ENCODE measurements around the gene LTB4R2.
A peak's percentile ranks its signal among the peaks of the same experiment; 100 is the strongest.

The LTB4R2 gene

DNA sequence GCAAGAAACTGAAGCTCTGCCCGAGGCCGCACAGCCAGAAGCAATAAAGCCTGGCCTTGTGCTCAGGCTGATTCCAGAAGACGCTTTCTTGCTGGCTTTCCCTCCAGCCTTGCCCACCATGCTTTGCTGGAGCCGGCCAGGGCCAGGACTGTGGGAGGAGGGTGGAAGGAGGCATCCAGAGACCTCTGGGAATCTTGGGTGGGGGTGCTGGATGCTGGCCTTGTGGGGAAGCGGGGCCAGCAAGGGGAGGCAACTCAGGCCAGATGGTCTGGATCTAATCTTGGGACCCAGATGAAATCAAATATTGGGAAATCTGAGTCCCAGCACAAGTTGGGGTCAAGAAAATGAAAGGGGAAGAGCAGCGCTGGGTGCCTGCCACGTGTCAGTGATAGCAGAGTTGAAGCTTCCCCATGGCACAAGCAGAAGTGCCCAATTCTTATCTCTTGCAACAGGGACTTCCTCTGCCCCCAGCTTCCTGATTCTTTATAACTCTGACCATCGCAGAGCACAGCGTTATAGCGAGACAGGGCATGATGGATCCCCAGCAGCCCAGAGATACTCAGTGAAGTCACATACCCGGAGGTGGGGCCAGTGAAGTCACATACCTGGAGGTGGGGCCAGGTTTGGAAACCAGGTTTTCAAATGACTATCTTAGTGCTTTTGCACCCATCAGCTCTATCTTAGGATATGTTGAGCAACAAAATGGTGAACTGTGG, 32.2 kb upstream of the LTB4R2 start:
- peak; percentile 91 to 95 for DNase-seq

- DNase-seq: no peak
These were observed 31.5 kb upstream of the LTB4R2 start for GRCh38 chr14:24278424-24278823.

DNA sequence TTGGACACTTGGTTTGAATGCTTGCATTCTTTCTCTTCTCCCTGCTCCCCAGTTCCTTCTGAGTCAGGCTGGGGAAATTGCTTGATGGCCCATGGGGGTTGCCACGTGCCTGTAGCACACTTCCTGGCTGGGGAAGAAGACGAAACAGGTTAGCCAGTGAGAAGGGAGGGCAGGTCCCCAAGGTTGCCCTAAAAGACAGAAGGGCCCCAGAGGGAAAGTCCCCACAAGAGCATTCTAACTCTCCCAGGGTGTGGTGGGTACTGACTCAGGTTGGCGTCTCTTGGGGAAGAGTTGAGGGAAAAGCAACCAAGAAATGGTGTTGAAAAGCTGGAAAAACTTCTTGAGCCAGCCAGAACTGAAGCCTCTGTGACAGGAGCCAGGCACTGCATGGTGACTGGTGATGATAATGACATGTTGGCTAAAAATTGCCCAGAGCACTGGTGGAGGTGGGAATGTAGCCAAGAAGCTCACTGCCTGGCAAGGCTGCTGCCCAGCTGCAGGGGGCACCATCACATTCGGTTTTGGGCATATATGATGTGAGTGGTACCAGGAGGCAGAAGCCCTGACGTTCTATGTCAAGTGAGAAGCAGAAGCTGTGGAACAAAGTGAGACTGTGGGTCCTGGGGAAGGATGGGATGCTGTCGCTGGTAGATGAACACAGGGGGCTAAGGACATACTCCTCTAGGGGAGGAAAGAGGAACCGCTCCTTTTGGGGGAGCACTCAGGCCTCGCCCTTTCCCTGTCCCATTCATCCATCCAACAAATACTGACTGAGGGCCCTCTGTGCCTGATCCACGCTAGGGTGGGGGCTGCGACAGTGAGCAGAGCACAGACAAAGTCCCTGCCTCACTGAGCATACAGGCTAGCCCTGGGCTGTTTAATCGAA, 30.4 kb upstream of the LTB4R2 start:
- peak; percentile 51 to 62 for DNase-seq

- no peak for DNase-seq
These were observed 29.0 kb upstream of the LTB4R2 start for GRCh38 chr14:24280797-24281460.

DNA sequence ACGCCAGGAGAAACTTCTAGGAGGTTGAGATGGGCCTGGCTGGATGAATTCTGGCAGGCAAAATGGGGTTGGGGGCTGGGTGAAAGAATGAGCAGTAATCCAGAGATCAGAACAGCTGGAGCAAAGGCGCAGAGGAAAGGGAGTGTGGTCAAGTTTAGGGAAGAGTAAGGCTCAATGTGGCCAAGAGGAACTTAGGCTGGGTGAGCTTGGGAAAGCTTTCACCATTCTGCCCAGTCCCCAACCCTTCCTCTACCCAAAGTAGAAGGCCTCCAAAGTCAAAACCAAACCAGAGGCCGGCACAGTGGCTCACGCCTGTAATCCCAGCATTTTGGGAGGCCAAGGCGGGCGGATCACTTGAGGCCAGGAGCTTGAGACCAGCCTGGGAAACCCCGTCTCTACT, 28.3 kb upstream of the LTB4R2 start:
- DNase-seq: peak; percentile 52 to 64

DNA sequence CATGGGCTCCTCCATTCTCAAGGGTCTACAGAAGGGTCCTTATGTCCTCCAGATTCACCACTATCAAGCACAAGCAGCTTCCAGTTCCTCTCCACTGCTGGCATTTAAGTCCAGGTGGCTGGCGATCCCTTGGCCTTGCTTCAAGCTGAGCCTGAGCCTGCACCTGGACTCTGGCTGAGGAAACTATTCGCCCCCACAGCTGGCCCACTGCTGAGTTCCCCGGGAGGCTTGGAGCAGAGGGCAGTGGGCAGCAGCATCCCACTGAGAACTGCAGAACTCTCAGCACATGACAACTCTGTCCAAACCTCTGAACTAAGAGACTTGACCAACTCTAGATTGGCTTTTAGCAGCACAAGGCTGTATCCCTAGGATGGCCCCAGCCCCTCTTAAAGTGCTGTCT, 27.2 kb upstream of the LTB4R2 start:
- DNase-seq: peak; percentile 9 to 61

DNA sequence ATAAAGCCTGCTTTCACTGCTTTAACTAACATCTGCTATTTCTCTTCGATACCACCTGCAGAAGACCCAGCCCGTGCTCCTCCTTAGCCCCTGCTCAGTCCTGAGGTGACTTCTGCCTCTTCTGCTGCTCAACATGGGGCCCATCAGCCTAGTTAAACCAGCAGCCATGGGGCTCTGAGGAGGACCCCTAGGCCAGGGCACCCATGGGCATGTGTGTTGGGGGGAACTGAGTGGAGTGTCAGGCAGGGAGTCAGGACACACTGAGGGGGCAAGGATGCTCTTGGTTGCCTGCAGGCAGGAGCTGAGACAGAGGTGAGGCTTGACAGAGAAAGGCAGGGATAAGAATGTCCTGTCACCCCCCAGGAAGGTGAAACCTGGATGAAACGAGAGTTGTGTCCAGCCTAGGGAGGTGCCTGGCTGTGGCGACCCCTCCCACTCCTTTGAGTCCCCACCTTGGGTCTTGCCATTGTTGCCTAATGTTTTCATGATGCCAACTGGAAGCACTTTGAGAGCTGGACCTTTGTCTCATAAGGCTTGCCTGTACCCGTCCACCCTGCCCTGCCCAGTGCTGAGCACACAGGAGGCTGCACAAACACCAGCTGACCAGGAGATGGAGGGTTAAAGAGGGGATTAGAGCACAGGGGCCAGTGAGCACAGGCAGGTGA, 26.0 kb upstream of the LTB4R2 start:
- no peak for DNase-seq

DNA sequence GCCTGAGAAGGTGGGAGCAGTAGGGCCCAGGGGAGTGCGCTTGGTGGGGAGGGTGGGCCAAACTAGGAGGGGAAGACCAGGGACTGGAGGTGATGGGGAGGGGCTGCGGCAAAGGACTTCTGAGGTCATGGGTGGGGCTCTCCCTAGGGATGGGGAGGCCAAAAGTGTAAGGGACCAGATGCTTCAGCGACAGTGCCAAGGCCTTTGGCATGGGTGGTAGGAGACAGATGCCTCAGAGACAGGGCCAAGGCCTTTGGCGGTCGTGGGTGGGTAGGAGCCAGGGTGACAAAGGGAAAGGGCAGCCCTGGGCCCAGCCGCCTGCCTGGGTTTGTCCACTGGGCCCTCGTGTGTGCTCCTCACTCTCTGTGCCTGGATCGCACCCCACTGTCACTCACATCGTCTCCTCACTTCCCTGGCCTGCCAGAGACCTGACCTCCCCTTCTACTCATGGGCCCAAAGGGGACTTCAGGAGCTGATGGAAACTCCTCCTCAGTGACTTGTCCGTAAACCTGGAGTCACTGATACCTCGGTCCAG, 25.4 kb upstream of the LTB4R2 start:
- DNase-seq: no peak

DNA sequence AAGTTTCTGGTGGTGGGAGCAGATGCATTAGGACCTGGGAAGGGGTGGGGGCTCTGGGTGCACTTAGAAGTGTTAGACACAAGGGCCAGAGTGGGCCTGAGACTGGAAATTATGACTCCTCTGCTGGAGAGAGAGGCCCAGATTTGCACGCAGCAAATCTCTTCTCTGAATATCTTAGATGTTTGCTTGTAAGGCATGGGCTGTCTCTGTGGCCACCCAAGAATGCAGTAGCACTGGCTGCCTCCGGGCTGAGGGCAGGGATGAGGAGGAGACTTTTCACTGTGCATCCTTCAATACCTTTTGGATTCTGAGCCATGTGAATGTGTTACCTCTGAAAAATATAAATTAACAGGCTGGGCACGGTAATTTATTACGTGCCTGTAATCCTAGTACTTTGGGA, 24.6 kb upstream of the LTB4R2 start:
- no peak for DNase-seq

DNA sequence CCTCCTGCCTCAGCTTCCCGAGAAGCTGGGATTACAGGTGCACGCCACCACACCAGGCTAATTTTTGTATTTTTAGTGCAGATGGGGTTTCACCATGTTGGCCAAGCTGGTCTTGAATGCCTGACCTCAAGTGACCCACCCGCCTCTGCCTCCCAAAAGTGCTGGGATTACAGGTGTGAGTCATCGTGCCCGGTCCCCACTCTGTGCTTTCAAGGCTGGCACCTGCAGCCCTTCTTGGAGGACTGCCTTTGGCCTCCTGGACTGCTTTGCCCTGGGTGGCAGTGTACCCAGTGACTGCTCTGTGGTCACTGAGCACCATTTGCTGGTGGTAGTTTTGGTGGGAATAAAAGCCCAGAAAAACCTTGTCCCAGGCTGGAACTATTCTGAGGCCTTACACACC, 22.9 kb upstream of the LTB4R2 start:
- DNase-seq: no peak

DNA sequence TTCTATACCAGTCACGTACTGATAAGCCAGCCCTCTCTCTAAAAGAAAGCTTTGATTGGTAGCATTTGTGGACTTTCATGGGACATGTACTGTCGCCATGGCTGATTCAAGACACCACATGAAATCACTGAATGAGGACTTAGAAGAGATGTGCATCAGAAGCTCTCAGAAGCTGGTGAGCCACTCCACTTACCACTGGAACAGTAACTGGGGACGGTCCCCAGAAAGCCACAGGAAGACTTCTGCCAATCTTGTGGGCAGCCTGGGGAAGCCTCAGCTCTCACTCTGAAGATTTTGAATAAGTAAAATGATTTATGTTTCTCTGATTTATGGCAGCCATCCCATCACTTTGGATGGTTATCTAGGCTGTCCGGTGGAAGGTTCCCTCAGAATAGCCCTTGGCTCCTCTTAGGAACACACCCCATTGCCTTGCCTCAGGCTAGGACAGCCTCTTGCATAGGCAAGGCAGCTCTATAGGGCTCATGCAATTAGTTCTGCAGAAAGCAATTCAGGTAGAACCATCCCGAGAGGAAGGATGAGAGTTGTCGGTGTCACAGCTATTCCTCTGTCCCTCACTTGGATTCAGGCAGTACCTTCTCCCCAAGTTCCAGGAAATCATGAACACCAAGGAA, 20.2 kb upstream of the LTB4R2 start:
- no peak for DNase-seq

GRCh38 chr14:24290746-24291145, 19.2 kb upstream of the LTB4R2 start:
- no peak for DNase-seq

DNA sequence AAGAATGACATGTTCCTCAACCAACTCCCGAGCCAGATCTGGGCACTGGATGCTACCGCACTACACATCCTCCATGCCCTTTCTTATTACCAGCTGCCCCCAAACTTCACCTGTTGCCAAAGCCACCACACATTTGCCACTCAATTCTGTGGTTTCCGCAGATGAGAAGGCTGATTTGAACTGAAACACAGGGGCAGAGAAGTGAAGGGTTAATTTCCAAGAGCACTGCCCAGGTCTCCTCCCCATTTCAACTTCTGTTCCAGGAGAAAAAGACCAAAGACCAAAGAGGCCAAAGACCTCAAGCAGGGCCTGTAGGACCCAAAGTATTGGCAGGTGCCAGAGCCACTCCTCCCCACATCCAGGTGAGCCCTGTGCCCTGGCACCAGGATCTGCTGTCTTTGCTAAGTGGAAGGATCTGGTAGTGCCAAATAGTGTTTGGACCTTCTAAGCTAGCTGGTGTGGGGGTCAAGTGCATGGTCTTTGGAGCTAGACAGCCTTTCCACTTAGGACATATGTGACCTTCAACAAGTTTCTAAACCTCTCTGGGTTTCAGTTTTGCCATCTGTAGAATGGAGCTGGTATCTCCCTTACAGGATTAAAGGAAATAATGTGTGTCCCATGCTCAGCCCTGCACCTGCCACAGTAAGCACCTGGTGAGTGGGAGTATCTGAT, 18.4 kb upstream of the LTB4R2 start:
- DNase-seq: no peak

GRCh38 chr14:24292118-24292807, 17.7 kb upstream of the LTB4R2 start:
- DNase-seq: no peak

DNA sequence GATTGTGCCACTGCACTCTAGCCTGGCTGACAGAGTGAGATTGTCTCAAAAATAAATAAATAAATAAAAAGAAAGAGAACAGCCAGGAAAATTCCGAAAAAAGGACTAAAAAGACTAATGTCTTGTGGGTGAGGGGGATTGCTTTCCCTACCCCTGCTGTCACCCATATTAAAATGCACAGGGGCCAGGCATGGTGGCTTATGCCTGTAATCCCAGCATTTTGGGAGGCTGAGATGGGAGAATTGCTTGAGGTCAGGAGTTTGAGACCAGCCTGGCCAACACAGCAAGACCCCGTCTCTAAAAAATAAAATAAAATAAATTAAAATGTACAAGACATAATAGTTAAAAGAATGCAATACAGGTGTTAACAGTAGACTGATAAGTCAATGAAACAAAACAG, 16.4 kb upstream of the LTB4R2 start:
- DNase-seq: no peak

GRCh38 chr14:24296341-24297157, 13.4 kb upstream of the LTB4R2 start:
- DNase-seq: peak; percentile 81 to 84

DNA sequence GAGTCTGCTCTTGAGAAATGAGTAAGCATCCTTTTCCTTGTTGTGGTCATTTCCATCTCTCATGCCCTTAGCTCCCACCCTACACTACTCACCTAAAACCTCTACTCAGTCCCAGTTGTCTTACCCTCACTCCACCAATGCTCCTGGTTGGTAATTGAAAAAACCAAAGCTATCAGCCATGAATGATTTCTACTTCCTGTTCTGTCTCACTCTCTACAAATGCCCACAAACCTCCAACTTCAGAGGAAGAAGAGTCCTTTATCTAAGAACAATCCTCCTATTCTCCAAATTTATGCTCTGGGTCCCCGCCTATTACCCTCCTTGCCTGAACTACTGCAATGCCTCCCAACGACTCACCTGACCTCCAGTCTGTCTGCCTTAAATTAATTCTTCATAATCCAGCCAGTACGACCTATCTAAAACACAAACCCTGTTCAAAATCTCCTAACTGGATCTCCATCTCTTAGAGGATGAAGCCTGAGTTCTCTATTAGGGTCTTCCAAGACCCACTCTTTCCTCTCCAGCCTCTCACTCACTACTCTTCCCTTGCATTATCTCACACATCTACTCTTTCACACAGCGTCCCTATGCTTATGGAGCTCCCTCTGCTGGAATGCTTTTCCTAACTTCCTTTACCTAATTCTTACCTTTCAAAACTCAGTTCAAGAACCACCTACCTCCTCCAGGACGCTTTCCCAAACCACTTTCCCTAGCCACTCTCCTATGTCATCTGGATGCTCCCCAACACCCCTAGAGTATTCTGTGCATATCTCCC, 12.6 kb upstream of the LTB4R2 start:
- no peak for DNase-seq

DNA sequence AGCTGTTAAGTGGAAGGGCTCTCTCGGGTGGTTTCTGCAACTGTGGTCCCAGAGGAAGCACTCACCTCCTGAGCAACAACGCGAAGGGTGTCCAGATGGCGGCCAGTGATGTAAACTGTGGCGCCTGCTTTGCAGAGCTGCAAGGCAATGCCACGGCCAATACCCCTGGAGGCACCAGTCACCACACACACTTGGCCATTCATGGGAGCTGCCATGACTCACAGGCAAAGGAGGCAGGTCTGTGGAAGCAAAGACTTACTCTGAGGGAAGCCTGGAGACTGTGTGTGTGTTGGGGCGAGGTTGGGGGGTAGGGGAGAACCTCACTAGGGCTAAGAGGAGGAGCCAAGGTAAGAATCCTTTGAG, 11.1 kb upstream of the LTB4R2 start:
- no peak for DNase-seq
